T-helper 17 cell (primary cell): ENCODE data around the gene PKD2. TPM values are rescaled to one million over a fixed set of nuclear protein-coding genes. Genes with fewer than 3 reads are reported as not detected.
"Not testable (repeated sequence)": the region's sequence is repeated elsewhere in the genome, so short reads cannot be mapped to it uniquely, and the experiment has no call there.

Source experiments
- ATAC-seq: fragments of 150-1000 bp; cut with Tn5 transposase; 2 replicates; pipeline ENCODE4 v1.10.0; 2021; ENCODE audit warnings: mild to moderate bottlenecking, moderate library complexity
- DNase-seq, 3 donors: peaks; one replicate each; pipeline versions ENCODE4 v3.0.0 to v3.0.0-alpha.2; 2020 to 2021
- H3K9me3 ChIP-seq: one replicate; pipeline ENCODE4 v1.7.0; 2013; ENCODE audit warnings: low read length, mild to moderate bottlenecking; ENCODE audit not compliant: control insufficient read depth, poor library complexity, severe bottlenecking
- H3K27ac Mint-ChIP-seq: one replicate; pipeline ENCODE4 v1.8.0; 2022; ENCODE audit warnings: mild to moderate bottlenecking, moderate library complexity, mixed read lengths
- H3K27me3 Mint-ChIP-seq: one replicate; pipeline ENCODE4 v1.8.0; 2022; ENCODE audit warnings: mixed read lengths
- H3K36me3 Mint-ChIP-seq: one replicate; pipeline ENCODE4 v1.8.0; 2022; ENCODE audit warnings: low read depth, mixed read lengths
- H3K4me1 Mint-ChIP-seq: one replicate; pipeline ENCODE4 v1.8.0; 2022; ENCODE audit warnings: mild to moderate bottlenecking, mixed read lengths
- H3K4me3 Mint-ChIP-seq: one replicate; pipeline ENCODE4 v1.8.0; 2022; ENCODE audit warnings: mild to moderate bottlenecking, moderate library complexity, mixed read lengths
- total RNA-seq, 4 donors: library from RNA in 2 of 4; stranded (reverse) in 2 of 4; gene quantifications; one replicate each; pipeline ENCODE4 v1.2.3 and lab custom pipeline; 2022 to 2026

The PKD2 gene
- total RNA-seq, 2 donors from 2014 or later: 10.2 to 11.1 TPM

GRCh38 chr4:88021824-88022223, 14.4 kb downstream of the PKD2 start:
- Mint-ChIP-seq H3K4me1 (peaks cover 6% of the 10 kb centered on the region), H3K4me3 (no peak overlapping the region), H3K27me3 (no peaks in the 10 kb centered on the region), H3K36me3 (peaks cover 8% of the 10 kb centered on the region), H3K27ac (no peak overlapping the region)
- DNase-seq (no peak), ATAC-seq (no peak)
- H3K9me3 ChIP-seq: no peaks in the 10 kb centered on the region

GRCh38 chr4:88022289-88022688, 14.9 kb downstream of the PKD2 start:
- Mint-ChIP-seq H3K4me3 (no peak overlapping the region), H3K27me3 (no peaks in the 10 kb centered on the region), H3K36me3 (peaks cover 8% of the 10 kb centered on the region), H3K4me1 (peaks cover 6% of the 10 kb centered on the region), H3K27ac (no peak overlapping the region)
- DNase-seq: no peak
- no peak for ATAC-seq
- no peaks in the 10 kb centered on the region for H3K9me3 ChIP-seq

- H3K36me3 Mint-ChIP-seq: peaks cover 16% of the 10 kb centered on the region
These were observed 18.6 kb downstream of the PKD2 start for GRCh38 chr4:88025868-88026661.

GRCh38 chr4:88027611-88028608, 20.5 kb downstream of the PKD2 start:
- ATAC-seq (no peak), DNase-seq (no peak)
- Mint-ChIP-seq H3K4me1 (peaks cover 5% of the 10 kb centered on the region), H3K27ac (no peak overlapping the region), H3K36me3 (peaks cover 11% of the 10 kb centered on the region), H3K27me3 (no peaks in the 10 kb centered on the region), H3K4me3 (no peak overlapping the region)
- no peaks in the 10 kb centered on the region for H3K9me3 ChIP-seq

More at GRCh38 chr4:88025868-88026661, 18.6 kb downstream of the PKD2 start:
- not testable (repeated sequence) for ATAC-seq, H3K4me3 Mint-ChIP-seq, H3K27ac Mint-ChIP-seq, H3K9me3 ChIP-seq, H3K27me3 Mint-ChIP-seq, DNase-seq, H3K4me1 Mint-ChIP-seq

- DNase-seq: no peak
- Mint-ChIP-seq H3K27me3 (no peaks in the 10 kb centered on the region), H3K27ac (peak overlapping the region; percentile 81), H3K36me3 (peaks cover 11% of the 10 kb centered on the region), H3K4me1 (peaks cover 5% of the 10 kb centered on the region), H3K4me3 (no peak overlapping the region)
- no peaks in the 10 kb centered on the region for H3K9me3 ChIP-seq
- no peak for ATAC-seq
These were observed 21.5 kb downstream of the PKD2 start for GRCh38 chr4:88028946-88029345.

- Mint-ChIP-seq H3K27ac (peak overlapping the region; percentile 81), H3K27me3 (no peaks in the 10 kb centered on the region)
These were observed 22.1 kb downstream of the PKD2 start for GRCh38 chr4:88029556-88029955.

GRCh38 chr4:88030565-88031310, 23.3 kb downstream of the PKD2 start:
- Mint-ChIP-seq H3K4me3 (no peak overlapping the region), H3K27ac (no peak overlapping the region), H3K4me1 (peaks cover 8% of the 10 kb centered on the region), H3K36me3 (peaks cover 14% of the 10 kb centered on the region), H3K27me3 (no peaks in the 10 kb centered on the region)
- DNase-seq (no peak), ATAC-seq (no peak)
- no peaks in the 10 kb centered on the region for H3K9me3 ChIP-seq

More at GRCh38 chr4:88029556-88029955, 22.1 kb downstream of the PKD2 start:
- DNase-seq: no peak
- Mint-ChIP-seq H3K4me1 (peaks cover 5% of the 10 kb centered on the region), H3K4me3 (no peak overlapping the region), H3K36me3 (peaks cover 11% of the 10 kb centered on the region)
- ATAC-seq: no peak
- H3K9me3 ChIP-seq: no peaks in the 10 kb centered on the region

GRCh38 chr4:88033309-88033708, 25.9 kb downstream of the PKD2 start:
- DNase-seq (peak in 1 of 3 donors; percentile 10), ATAC-seq (peak; percentile 59)
- Mint-ChIP-seq H3K27me3 (no peaks in the 10 kb centered on the region), H3K4me3 (no peak overlapping the region), H3K4me1 (peaks cover 8% of the 10 kb centered on the region), H3K36me3 (peaks cover 12% of the 10 kb centered on the region), H3K27ac (no peak overlapping the region)
- H3K9me3 ChIP-seq: no peaks in the 10 kb centered on the region

GRCh38 chr4:88035292-88035691, 27.9 kb downstream of the PKD2 start:
- H3K36me3 Mint-ChIP-seq: peaks cover 6% of the 10 kb centered on the region
- no peak for DNase-seq
- ATAC-seq: no peak
- H3K4me3 Mint-ChIP-seq: no peak overlapping the region
- no peaks in the 10 kb centered on the region for H3K27me3 Mint-ChIP-seq
- peaks cover 2% of the 10 kb centered on the region for H3K4me1 Mint-ChIP-seq
- H3K27ac Mint-ChIP-seq: no peak overlapping the region
- H3K9me3 ChIP-seq: no peaks in the 10 kb centered on the region

GRCh38 chr4:88037447-88037846, 30.0 kb downstream of the PKD2 start:
- no peaks in the 10 kb centered on the region for H3K27me3 Mint-ChIP-seq
- H3K4me1 Mint-ChIP-seq: peaks cover 2% of the 10 kb centered on the region
- H3K9me3 ChIP-seq: no peaks in the 10 kb centered on the region
- no peak for ATAC-seq
- peaks cover 9% of the 10 kb centered on the region for H3K36me3 Mint-ChIP-seq
- H3K4me3 Mint-ChIP-seq: no peak overlapping the region
- no peak overlapping the region for H3K27ac Mint-ChIP-seq
- no peak for DNase-seq

GRCh38 chr4:88037936-88038335, 30.5 kb downstream of the PKD2 start:
- peaks cover 9% of the 10 kb centered on the region for H3K36me3 Mint-ChIP-seq

GRCh38 chr4:88040707-88041106, 33.3 kb downstream of the PKD2 start:
- Mint-ChIP-seq H3K27me3 (no peaks in the 10 kb centered on the region), H3K36me3 (peaks cover 7% of the 10 kb centered on the region), H3K4me3 (no peak overlapping the region), H3K4me1 (peaks cover 2% of the 10 kb centered on the region), H3K27ac (no peak overlapping the region)
- DNase-seq: no peak
- no peaks in the 10 kb centered on the region for H3K9me3 ChIP-seq
- ATAC-seq: no peak

More at GRCh38 chr4:88037936-88038335, 30.5 kb downstream of the PKD2 start:
- H3K9me3 ChIP-seq: no peaks in the 10 kb centered on the region
- H3K4me1 Mint-ChIP-seq: peaks cover 2% of the 10 kb centered on the region
- ATAC-seq (no peak), DNase-seq (no peak)
- no peaks in the 10 kb centered on the region for H3K27me3 Mint-ChIP-seq
- H3K4me3 Mint-ChIP-seq: no peak overlapping the region
- no peak overlapping the region for H3K27ac Mint-ChIP-seq

- H3K27ac Mint-ChIP-seq: no peak overlapping the region
- H3K9me3 ChIP-seq: no peaks in the 10 kb centered on the region
- DNase-seq (no peak), ATAC-seq (no peak)
- H3K4me1 Mint-ChIP-seq: peaks cover 3% of the 10 kb centered on the region
- H3K36me3 Mint-ChIP-seq: peaks cover 4% of the 10 kb centered on the region
- H3K4me3 Mint-ChIP-seq: no peak overlapping the region
- H3K27me3 Mint-ChIP-seq: no peaks in the 10 kb centered on the region
These were observed 34.2 kb downstream of the PKD2 start for GRCh38 chr4:88041626-88042025.
